SHP77 treated with DMSO at 0.1 percent for 48 hours (cell line): ENCODE results near the gene NFIC.

Source experiments
- DNase-seq: peaks from one replicate; lab custom pipeline; 2025; lab: John Stamatoyannopoulos, UW

NFIC gene

GRCh38 chr19:3359015-3359918, 7.1 kb upstream of the NFIC start:
- DNase-seq, result no peak

GRCh38 chr19:3359919-3360420, 6.4 kb upstream of the NFIC start:
- DNase-seq, result no peak

GRCh38 chr19:3360421-3361383, 5.7 kb upstream of the NFIC start:
- DNase-seq, result no peak

GRCh38 chr19:3361384-3362216, 4.8 kb upstream of the NFIC start:
- DNase-seq, result no peak

GRCh38 chr19:3362217-3362906, 4.0 kb upstream of the NFIC start:
- DNase-seq, result no peak

- no peak for DNase-seq
Measured at GRCh38 chr19:3363841-3364500, 2.4 kb upstream of the NFIC start.

- DNase-seq, result no peak
Measured at GRCh38 chr19:3364501-3364858, 1.9 kb upstream of the NFIC start.

- DNase-seq, result no peak
Measured at GRCh38 chr19:3365093-3365835, 1.1 kb upstream of the NFIC start.

- DNase-seq, result no peak
Measured at GRCh38 chr19:3366753-3367627, 607 bp downstream of the NFIC start.

- no peak for DNase-seq
Measured at GRCh38 chr19:3367628-3368440, 1.5 kb downstream of the NFIC start.

- DNase-seq, result no peak
Measured at GRCh38 chr19:3368441-3368795, 2.0 kb downstream of the NFIC start.

- no peak for DNase-seq
Measured at GRCh38 chr19:3368848-3369336, 2.5 kb downstream of the NFIC start.

GRCh38 chr19:3369337-3370213, 3.2 kb downstream of the NFIC start:
- DNase-seq, result no peak

- DNase-seq, result no peak
Measured at GRCh38 chr19:3370214-3370720, 3.9 kb downstream of the NFIC start.

GRCh38 chr19:3370728-3371591, 4.6 kb downstream of the NFIC start:
- no peak for DNase-seq

GRCh38 chr19:3372413-3372812, 6.0 kb downstream of the NFIC start:
- DNase-seq, result no peak
